Body of pancreas (tissue), 4 donors: Measurements from ENCODE around the gene DNASE1L2.

Source experiments
- POLR2A ChIP-seq, 3 donors: fragments of 450-650 bp; IDR thresholded peaks; one replicate each; pipeline ENCODE4 v1.6.1; 2016; ENCODE audit warnings: antibody characterized with exemption in 3 of 3, mild to moderate bottlenecking in 2 of 3
- TF ChIP-seq, protein P1 (sequence below), 7 experiments: fragments of 450-650 bp in 4 of 7; fragments of 200-600 bp in 3 of 7; sonication (generic) in 3 of 7; IDR thresholded peaks; one replicate each; pipeline ENCODE4 v1.5.1; 2016 to 2019; ENCODE audit warnings: antibody characterized with exemption in 7 of 7

DNA sequence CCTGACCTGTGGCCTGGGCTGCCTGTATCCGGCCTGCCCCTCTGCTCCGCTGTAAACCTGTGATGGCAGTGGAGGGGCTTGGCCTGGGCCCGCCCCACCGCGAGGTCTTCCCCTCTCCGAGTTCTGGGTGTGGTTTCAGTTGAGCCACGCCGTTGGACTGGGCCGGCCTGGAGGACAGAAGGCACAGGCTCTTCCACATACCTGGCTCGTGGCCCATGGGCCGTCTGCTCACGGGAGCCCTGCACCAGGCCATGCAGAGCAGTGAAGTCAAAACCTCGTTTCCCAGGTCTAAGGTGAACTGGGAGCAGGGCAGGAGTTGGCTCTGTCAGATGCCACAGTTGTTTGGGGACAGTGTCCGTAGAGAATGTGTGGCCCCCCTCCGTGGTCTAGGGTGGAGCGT lies 37.2 kb downstream of the DNASE1L2 start:
- TF ChIP-seq, protein P1, sequence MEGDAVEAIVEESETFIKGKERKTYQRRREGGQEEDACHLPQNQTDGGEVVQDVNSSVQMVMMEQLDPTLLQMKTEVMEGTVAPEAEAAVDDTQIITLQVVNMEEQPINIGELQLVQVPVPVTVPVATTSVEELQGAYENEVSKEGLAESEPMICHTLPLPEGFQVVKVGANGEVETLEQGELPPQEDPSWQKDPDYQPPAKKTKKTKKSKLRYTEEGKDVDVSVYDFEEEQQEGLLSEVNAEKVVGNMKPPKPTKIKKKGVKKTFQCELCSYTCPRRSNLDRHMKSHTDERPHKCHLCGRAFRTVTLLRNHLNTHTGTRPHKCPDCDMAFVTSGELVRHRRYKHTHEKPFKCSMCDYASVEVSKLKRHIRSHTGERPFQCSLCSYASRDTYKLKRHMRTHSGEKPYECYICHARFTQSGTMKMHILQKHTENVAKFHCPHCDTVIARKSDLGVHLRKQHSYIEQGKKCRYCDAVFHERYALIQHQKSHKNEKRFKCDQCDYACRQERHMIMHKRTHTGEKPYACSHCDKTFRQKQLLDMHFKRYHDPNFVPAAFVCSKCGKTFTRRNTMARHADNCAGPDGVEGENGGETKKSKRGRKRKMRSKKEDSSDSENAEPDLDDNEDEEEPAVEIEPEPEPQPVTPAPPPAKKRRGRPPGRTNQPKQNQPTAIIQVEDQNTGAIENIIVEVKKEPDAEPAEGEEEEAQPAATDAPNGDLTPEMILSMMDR (IDR thresholded peaks at IDR 0.05): no peak
- no peak for TF ChIP-seq POLR2A (IDR thresholded peaks at IDR 0.05)
